ENCODE results near the gene JPH4.

GRCh38 chr14:23547924-23548323 is 30.7 kb downstream of the JPH4 start:
- TF ChIP-seq POLR2A (IDR thresholded peaks at IDR 0.05), result no peak
- TF ChIP-seq POLR2AphosphoS5 (IDR thresholded peaks at IDR 0.05), result no peak
- TF ChIP-seq CTCF (IDR thresholded peaks at IDR 0.05), result no peak

All from stomach (tissue), 4 donors.